Measurements from ENCODE around the gene IGFLR1.

IGFLR1 gene

DNA sequence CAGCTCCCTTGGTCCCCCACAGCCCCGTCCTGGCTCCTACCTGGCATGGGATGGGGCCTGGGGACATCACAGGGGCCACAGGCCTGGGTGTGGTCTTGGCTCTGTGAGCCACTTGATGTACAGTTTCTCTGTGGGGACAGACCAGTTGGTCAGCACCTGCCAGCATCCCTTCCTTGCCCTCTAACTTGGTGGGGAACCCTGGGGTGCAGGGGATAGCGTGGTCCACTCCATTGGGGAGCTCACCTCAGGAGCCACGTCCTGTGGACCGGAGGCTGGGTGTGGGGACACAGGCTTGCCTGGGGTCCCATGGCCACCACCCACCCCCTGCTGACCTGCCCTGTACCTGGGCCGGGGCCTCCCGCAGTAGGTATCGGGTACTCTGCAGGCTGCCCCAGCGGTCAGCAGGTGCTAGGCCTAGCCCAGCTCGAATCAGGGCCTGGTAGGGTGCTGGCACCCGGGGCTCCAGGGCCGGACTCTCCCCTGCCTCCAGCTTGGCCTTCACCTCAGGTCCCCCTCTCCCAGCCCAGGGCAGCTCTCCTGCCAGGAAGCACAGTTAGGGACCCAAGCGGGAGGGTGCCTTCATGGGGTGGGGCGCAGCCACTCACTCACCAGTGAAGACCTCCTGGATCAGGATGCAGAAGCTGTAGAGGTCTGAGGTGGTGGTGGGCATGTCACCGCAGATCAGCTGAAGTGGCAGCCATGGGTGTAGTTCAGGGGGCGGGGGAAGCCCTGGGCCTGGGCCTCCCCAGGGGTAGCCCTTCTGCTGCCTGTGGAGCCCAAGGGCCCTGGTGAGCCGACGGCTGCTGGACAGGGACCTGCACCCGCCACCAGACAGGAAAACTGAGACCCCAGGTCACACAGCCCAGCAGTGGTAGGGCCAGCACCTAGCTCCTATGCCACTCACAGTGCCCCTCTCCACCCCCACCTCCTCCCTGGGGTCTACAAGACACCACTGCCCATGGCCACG, 48.0 kb upstream of the IGFLR1 start:
- no peaks in the 10 kb centered on the region for H3K4me1 ChIP-seq (ENCODE audit: control insufficient read depth in 1 of 2, insufficient read depth in 2 of 2, low read length in 2 of 2)
- DNase-seq = no peak
- no peak overlapping the region for H3K9ac ChIP-seq (ENCODE audit: low read length)
- no peak overlapping the region for H3K4me2 ChIP-seq (ENCODE audit: low read length)
- H3K4me3 ChIP-seq (ENCODE audit: low read depth, low read length) = no peak overlapping the region
- no peak overlapping the region for H2BK12ac ChIP-seq (ENCODE audit: low read length)
- WGBS (ENCODE audit: extremely low coverage, insufficient coverage, insufficient read length) = no CpG with 5 or more reads among the region's 19 CpGs
- H3K23ac ChIP-seq (ENCODE audit: low read length) = no peak overlapping the region
- H2BK5ac ChIP-seq (ENCODE audit: low read depth, low read length, poor library complexity) = no peak overlapping the region
- H3K27me3 ChIP-seq (ENCODE audit: insufficient read depth, low read length) = no peaks in the 10 kb centered on the region
- H4K8ac ChIP-seq (ENCODE audit: low read depth, low read length) = no peak overlapping the region
- no peak overlapping the region for H2AFZ ChIP-seq (ENCODE audit: insufficient read depth, low read length, poor library complexity)
- H3K79me2 ChIP-seq (ENCODE audit: control insufficient read depth, insufficient read depth, low read length, poor library complexity) = no peaks in the 10 kb centered on the region
- H3K4ac ChIP-seq (ENCODE audit: low read depth, low read length) = no peak overlapping the region
- peaks cover 2% of the 10 kb centered on the region for H3K9me3 ChIP-seq (ENCODE audit: insufficient read depth, low read depth, low read length)
- no peak overlapping the region for H4K91ac ChIP-seq (ENCODE audit: low read depth, low read length)
- H2BK120ac ChIP-seq (ENCODE audit: insufficient read depth, low read length, poor library complexity) = no peak overlapping the region
- H3K14ac ChIP-seq (ENCODE audit: low read length) = no peak overlapping the region
- no peak overlapping the region for H4K12ac ChIP-seq (ENCODE audit: low read depth, low read length)
- no peak overlapping the region for H2AK5ac ChIP-seq (ENCODE audit: low read length)
- no peak overlapping the region for H3K27ac ChIP-seq (ENCODE audit: low read depth, low read length)
- no peaks in the 10 kb centered on the region for H3K79me1 ChIP-seq (ENCODE audit: low read length)
- H3K18ac ChIP-seq (ENCODE audit: low read length) = no peak overlapping the region
- H3K36me3 ChIP-seq (ENCODE audit: control insufficient read depth in 1 of 2, insufficient read depth in 2 of 2, low read length in 2 of 2) = peaks cover under 1 to 3% of the 10 kb centered on the region in 2 experiments

DNA sequence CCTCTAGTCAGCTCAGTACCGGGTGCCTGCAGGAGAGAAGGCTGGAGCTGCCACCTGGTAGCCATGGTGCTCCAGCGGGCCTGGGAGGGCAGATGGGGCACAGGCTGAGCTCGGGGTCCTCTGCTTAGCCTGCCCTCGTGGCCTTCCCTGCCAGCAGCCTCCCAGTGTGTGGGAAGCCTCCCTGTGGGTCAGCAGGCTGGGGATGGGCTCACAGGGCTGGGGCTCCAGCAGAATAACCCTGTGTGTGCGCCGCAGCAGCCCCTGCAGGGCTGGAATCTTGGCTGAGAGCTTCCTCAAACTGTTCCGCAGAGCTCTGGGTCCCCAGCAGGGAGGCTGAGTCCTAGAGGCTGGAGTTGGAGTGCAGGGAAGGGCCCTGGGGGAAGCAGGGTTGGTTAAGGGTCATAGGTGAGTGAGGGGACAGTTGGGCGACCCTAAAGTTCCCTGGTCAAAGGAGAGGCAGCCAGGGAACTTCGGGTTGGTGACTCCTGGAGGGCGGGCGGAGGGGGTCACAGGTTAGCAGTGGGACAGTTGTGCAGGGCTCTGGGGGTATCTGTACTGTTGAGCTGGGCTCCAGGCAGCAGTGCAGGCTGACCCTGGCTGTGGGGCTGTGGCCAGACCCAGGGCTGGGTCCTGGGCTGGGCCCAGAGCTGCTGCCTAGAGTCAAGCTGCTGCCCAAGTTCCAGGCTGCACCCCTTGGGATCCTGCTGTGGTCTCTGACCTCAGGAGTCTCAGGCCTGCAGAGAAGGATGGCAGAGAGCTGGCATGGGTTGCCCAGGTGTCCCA, 47.1 kb upstream of the IGFLR1 start:
- H3K4me3 ChIP-seq (ENCODE audit: low read depth, low read length) = no peak overlapping the region
- no peak overlapping the region for H2BK5ac ChIP-seq (ENCODE audit: low read depth, low read length, poor library complexity)
- H2AFZ ChIP-seq (ENCODE audit: insufficient read depth, low read length, poor library complexity) = no peak overlapping the region
- H3K27ac ChIP-seq (ENCODE audit: low read depth, low read length) = no peak overlapping the region
- no peak overlapping the region for H4K8ac ChIP-seq (ENCODE audit: low read depth, low read length)
- H3K14ac ChIP-seq (ENCODE audit: low read length) = no peak overlapping the region
- H4K12ac ChIP-seq (ENCODE audit: low read depth, low read length) = no peak overlapping the region
- H2BK12ac ChIP-seq (ENCODE audit: low read length) = no peak overlapping the region
- H3K4ac ChIP-seq (ENCODE audit: low read depth, low read length) = no peak overlapping the region
- H3K36me3 ChIP-seq (ENCODE audit: control insufficient read depth in 1 of 2, insufficient read depth in 2 of 2, low read length in 2 of 2) = peaks cover 1 to 5% of the 10 kb centered on the region in 2 experiments
- no peaks in the 10 kb centered on the region for H3K79me2 ChIP-seq (ENCODE audit: control insufficient read depth, insufficient read depth, low read length, poor library complexity)
- H3K4me2 ChIP-seq (ENCODE audit: low read length) = no peak overlapping the region
- WGBS (ENCODE audit: extremely low coverage, insufficient coverage, insufficient read length) = no CpG with 5 or more reads among the region's 11 CpGs
- no peak for DNase-seq
- no peaks in the 10 kb centered on the region for H3K79me1 ChIP-seq (ENCODE audit: low read length)
- no peaks in the 10 kb centered on the region for H3K27me3 ChIP-seq (ENCODE audit: insufficient read depth, low read length)
- H3K23ac ChIP-seq (ENCODE audit: low read length) = no peak overlapping the region
- peaks cover 2% of the 10 kb centered on the region for H3K9me3 ChIP-seq (ENCODE audit: insufficient read depth, low read depth, low read length)
- no peaks in the 10 kb centered on the region for H3K4me1 ChIP-seq (ENCODE audit: control insufficient read depth in 1 of 2, insufficient read depth in 2 of 2, low read length in 2 of 2)
- H4K91ac ChIP-seq (ENCODE audit: low read depth, low read length) = no peak overlapping the region
- no peak overlapping the region for H3K18ac ChIP-seq (ENCODE audit: low read length)
- no peak overlapping the region for H3K9ac ChIP-seq (ENCODE audit: low read length)
- no peak overlapping the region for H2AK5ac ChIP-seq (ENCODE audit: low read length)
- H2BK120ac ChIP-seq (ENCODE audit: insufficient read depth, low read length, poor library complexity) = no peak overlapping the region

DNA sequence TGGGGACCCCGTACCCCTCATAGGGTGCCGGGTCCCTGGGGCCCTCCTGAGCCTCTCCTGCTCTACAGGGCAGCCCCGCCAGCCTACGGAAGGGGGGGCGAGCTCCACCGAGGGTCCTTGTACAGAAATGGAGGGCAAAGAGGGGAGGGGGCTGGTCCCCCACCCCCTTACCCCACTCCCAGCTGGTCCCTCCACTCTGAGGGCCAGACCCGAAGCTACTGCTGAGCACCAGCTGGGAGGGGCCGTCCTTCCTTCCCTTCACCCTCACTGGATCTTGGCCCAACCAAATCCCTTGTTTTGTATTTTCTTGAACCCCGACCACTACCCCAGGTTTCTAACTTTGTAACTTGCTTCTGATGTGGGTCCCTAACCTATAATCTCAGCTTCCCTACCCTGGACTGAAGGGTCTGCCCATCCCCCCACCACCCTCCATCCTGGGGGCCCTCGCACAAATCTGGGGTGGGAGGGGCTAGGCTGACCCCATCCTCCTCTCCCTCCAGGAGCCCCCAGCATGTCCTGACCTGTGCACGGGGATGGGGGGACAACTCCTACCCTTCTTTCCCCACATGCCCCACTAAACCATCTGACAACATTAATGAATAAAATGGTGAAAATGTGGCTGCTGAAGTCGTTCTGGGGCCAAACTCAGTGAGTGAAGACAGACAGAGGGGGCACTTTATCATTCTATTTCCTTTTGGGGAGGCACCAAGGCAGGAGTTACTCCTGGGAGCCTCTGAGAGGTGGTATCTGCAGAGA, 46.1 kb upstream of the IGFLR1 start:
- Histone ChIP-seq H3K4ac (ENCODE audit: low read depth, low read length) (no peak overlapping the region), H2AK5ac (ENCODE audit: low read length) (no peak overlapping the region), H3K4me1 (ENCODE audit: control insufficient read depth in 1 of 2, insufficient read depth in 2 of 2, low read length in 2 of 2) (peaks cover 0 to 5% of the 10 kb centered on the region in 2 experiments), H4K12ac (ENCODE audit: low read depth, low read length) (no peak overlapping the region), H3K14ac (ENCODE audit: low read length) (no peak overlapping the region), H3K27ac (ENCODE audit: low read depth, low read length) (no peak overlapping the region), H3K36me3 (ENCODE audit: control insufficient read depth in 1 of 2, insufficient read depth in 2 of 2, low read length in 2 of 2) (peaks cover 1 to 5% of the 10 kb centered on the region in 2 experiments), H2BK120ac (ENCODE audit: insufficient read depth, low read length, poor library complexity) (no peak overlapping the region), H3K23ac (ENCODE audit: low read length) (no peak overlapping the region), H3K27me3 (ENCODE audit: insufficient read depth, low read length) (no peaks in the 10 kb centered on the region), H3K9me3 (ENCODE audit: insufficient read depth, low read depth, low read length) (peaks cover 3% of the 10 kb centered on the region), H4K8ac (ENCODE audit: low read depth, low read length) (no peak overlapping the region), H3K4me2 (ENCODE audit: low read length) (no peak overlapping the region), H3K79me2 (ENCODE audit: control insufficient read depth, insufficient read depth, low read length, poor library complexity) (no peaks in the 10 kb centered on the region), H3K79me1 (ENCODE audit: low read length) (no peaks in the 10 kb centered on the region), H2AFZ (ENCODE audit: insufficient read depth, low read length, poor library complexity) (no peak overlapping the region), H2BK5ac (ENCODE audit: low read depth, low read length, poor library complexity) (no peak overlapping the region), H3K4me3 (ENCODE audit: low read depth, low read length) (no peak overlapping the region), H3K18ac (ENCODE audit: low read length) (no peak overlapping the region), H2BK12ac (ENCODE audit: low read length) (no peak overlapping the region), H4K91ac (ENCODE audit: low read depth, low read length) (no peak overlapping the region), H3K9ac (ENCODE audit: low read length) (no peak overlapping the region)
- no CpG with 5 or more reads among the region's 12 CpGs for WGBS (ENCODE audit: extremely low coverage, insufficient coverage, insufficient read length)
- DNase-seq = no peak

DNA sequence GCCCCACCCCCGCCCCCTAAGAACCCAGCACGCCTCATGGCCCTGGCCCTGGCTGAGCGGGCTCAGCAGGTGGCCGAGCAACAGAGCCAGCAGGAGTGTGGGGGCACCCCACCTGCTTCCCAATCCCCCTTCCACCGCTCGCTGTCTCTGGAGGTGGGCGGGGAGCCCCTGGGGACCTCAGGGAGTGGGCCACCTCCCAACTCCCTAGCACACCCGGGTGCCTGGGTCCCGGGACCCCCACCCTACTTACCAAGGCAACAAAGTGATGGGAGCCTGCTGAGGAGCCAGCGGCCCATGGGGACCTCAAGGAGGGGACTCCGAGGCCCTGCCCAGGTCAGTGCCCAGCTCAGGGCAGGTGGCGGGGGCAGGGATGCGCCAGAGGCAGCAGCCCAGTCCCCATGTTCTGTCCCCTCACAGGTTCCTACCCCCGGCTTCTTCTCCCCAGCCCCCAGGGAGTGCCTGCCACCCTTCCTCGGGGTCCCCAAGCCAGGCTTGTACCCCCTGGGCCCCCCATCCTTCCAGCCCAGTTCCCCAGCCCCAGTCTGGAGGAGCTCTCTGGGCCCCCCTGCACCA, 45.1 kb upstream of the IGFLR1 start:
- no peak overlapping the region for H3K14ac ChIP-seq (ENCODE audit: low read length)
- H3K23ac ChIP-seq (ENCODE audit: low read length) = no peak overlapping the region
- H4K8ac ChIP-seq (ENCODE audit: low read depth, low read length) = no peak overlapping the region
- H3K4ac ChIP-seq (ENCODE audit: low read depth, low read length) = no peak overlapping the region
- H3K4me2 ChIP-seq (ENCODE audit: low read length) = no peak overlapping the region
- no peak overlapping the region for H4K91ac ChIP-seq (ENCODE audit: low read depth, low read length)
- WGBS (ENCODE audit: extremely low coverage, insufficient coverage, insufficient read length) = no CpG with 5 or more reads among the region's 15 CpGs
- no peak overlapping the region for H2BK120ac ChIP-seq (ENCODE audit: insufficient read depth, low read length, poor library complexity)
- H3K4me3 ChIP-seq (ENCODE audit: low read depth, low read length) = no peak overlapping the region
- no peak for DNase-seq
- H2BK5ac ChIP-seq (ENCODE audit: low read depth, low read length, poor library complexity) = no peak overlapping the region
- no peak overlapping the region for H3K18ac ChIP-seq (ENCODE audit: low read length)
- H4K12ac ChIP-seq (ENCODE audit: low read depth, low read length) = no peak overlapping the region
- no peaks in the 10 kb centered on the region for H3K79me2 ChIP-seq (ENCODE audit: control insufficient read depth, insufficient read depth, low read length, poor library complexity)
- no peak overlapping the region for H3K27ac ChIP-seq (ENCODE audit: low read depth, low read length)
- no peak overlapping the region for H2AK5ac ChIP-seq (ENCODE audit: low read length)
- no peak overlapping the region for H2AFZ ChIP-seq (ENCODE audit: insufficient read depth, low read length, poor library complexity)
- H3K36me3 ChIP-seq (ENCODE audit: control insufficient read depth in 1 of 2, insufficient read depth in 2 of 2, low read length in 2 of 2) = peaks cover 5 to 7% of the 10 kb centered on the region in 2 experiments
- no peak overlapping the region for H2BK12ac ChIP-seq (ENCODE audit: low read length)
- H3K9ac ChIP-seq (ENCODE audit: low read length) = no peak overlapping the region
- H3K9me3 ChIP-seq (ENCODE audit: insufficient read depth, low read depth, low read length) = peaks cover 5% of the 10 kb centered on the region
- H3K4me1 ChIP-seq (ENCODE audit: control insufficient read depth in 1 of 2, insufficient read depth in 2 of 2, low read length in 2 of 2) = peaks cover 0 to 5% of the 10 kb centered on the region in 2 experiments
- H3K79me1 ChIP-seq (ENCODE audit: low read length) = no peaks in the 10 kb centered on the region
- H3K27me3 ChIP-seq (ENCODE audit: insufficient read depth, low read length) = no peaks in the 10 kb centered on the region

All from trophoblast cell (in vitro differentiated cells and primary cell).